Osteocyte (in vitro differentiated cells): ENCODE measurements around the gene CNPPD1. TPM values are rescaled to one million over a fixed set of nuclear protein-coding genes. Genes with fewer than 3 reads are reported as not detected.

Experiments used
- DNase-seq: peaks from one replicate; pipeline ENCODE4 v3.0.0; 2021; ENCODE audit warnings: mixed read lengths; ENCODE audit not compliant: unreplicated experiment; ENCODE audit errors: extremely low spot score
- H3K27ac Mint-ChIP-seq: one replicate; pipeline ENCODE4 v1.8.0; 2021; ENCODE audit warnings: mild to moderate bottlenecking, mixed read lengths; ENCODE audit not compliant: unreplicated experiment
- H3K27me3 Mint-ChIP-seq: one replicate; pipeline ENCODE4 v1.8.0; 2021; ENCODE audit warnings: mixed read lengths; ENCODE audit not compliant: unreplicated experiment
- H3K36me3 Mint-ChIP-seq: one replicate; pipeline ENCODE4 v1.8.0; 2021; ENCODE audit warnings: mixed read lengths; ENCODE audit not compliant: unreplicated experiment
- H3K4me1 Mint-ChIP-seq: one replicate; pipeline ENCODE4 v1.8.0; 2021; ENCODE audit warnings: mixed read lengths; ENCODE audit not compliant: unreplicated experiment
- H3K4me3 Mint-ChIP-seq: one replicate; pipeline ENCODE4 v1.8.0; 2021; ENCODE audit warnings: mild to moderate bottlenecking, moderate library complexity, mixed read lengths; ENCODE audit not compliant: unreplicated experiment
- H3K9me3 Mint-ChIP-seq: one replicate; pipeline ENCODE4 v1.8.0; 2021; ENCODE audit warnings: mixed read lengths; ENCODE audit not compliant: unreplicated experiment
- CTCF ChIP-seq: fragments of 200-600 bp; sonication (generic); IDR thresholded peaks from 2 replicates; pipeline ENCODE4 v1.5.0; 2021; ENCODE audit warnings: antibody characterized with exemption, mild to moderate bottlenecking, moderate library complexity
- total RNA-seq: library from RNA; stranded (reverse); gene quantifications from 2 replicates; pipeline ENCODE4 v1.2.1, GENCODE V29; 2021

The CNPPD1 gene
- total RNA-seq, 1 donor from 2014 or later = 45.7 TPM

GRCh38 chr2:219163156-219163555 lies 13.6 kb downstream of the CNPPD1 start:
- H3K27me3 Mint-ChIP-seq = no peaks in the 10 kb centered on the region
- TF ChIP-seq CTCF = no peak
- no peaks in the 10 kb centered on the region for H3K36me3 Mint-ChIP-seq
- no peak overlapping the region for H3K4me3 Mint-ChIP-seq
- H3K27ac Mint-ChIP-seq = no peak overlapping the region
- no peaks in the 10 kb centered on the region for H3K9me3 Mint-ChIP-seq
- DNase-seq = no peak
- peaks cover 14% of the 10 kb centered on the region for H3K4me1 Mint-ChIP-seq

- Mint-ChIP-seq H3K4me1 (peaks cover 14% of the 10 kb centered on the region), H3K27me3 (no peaks in the 10 kb centered on the region), H3K36me3 (peaks cover 11% of the 10 kb centered on the region), H3K27ac (peak overlapping the region; percentile 97), H3K4me3 (peak overlapping the region; percentile 90), H3K9me3 (no peaks in the 10 kb centered on the region)
- no peak for TF ChIP-seq CTCF
- DNase-seq = no peak
Observed at GRCh38 chr2:219161097-219161496, 15.6 kb downstream of the CNPPD1 start.

- TF ChIP-seq CTCF = peak; percentile 99
- DNase-seq = peak; percentile 98
- Mint-ChIP-seq H3K4me1 (peaks cover 14% of the 10 kb centered on the region), H3K4me3 (peak within 1 kb of the TSS; percentile 90), H3K9me3 (no peaks in the 10 kb centered on the region), H3K27ac (peak within 1 kb of the TSS; percentile 97), H3K27me3 (no peaks in the 10 kb centered on the region), H3K36me3 (peaks cover 11% of the 10 kb centered on the region)
Observed at GRCh38 chr2:219160186-219161017, 16.3 kb downstream of the CNPPD1 start, which contains the start of gene NHEJ1. TSS of gene NHEJ1 (minus strand) at chr2:219160815. CDS start at chr2:219158362, 2,453 bp downstream.

- no peaks in the 10 kb centered on the region for H3K9me3 Mint-ChIP-seq
- no peak for TF ChIP-seq CTCF
- H3K4me1 Mint-ChIP-seq = peaks cover 14% of the 10 kb centered on the region
- H3K27ac Mint-ChIP-seq = peak overlapping the region; percentile 97
- no peaks in the 10 kb centered on the region for H3K27me3 Mint-ChIP-seq
- peak overlapping the region; percentile 90 for H3K4me3 Mint-ChIP-seq
- no peak for DNase-seq
- peaks cover 11% of the 10 kb centered on the region for H3K36me3 Mint-ChIP-seq
Observed at GRCh38 chr2:219159771-219160185, 16.9 kb downstream of the CNPPD1 start.

GRCh38 chr2:219158586-219158985 lies 18.1 kb downstream of the CNPPD1 start:
- no peaks in the 10 kb centered on the region for H3K27me3 Mint-ChIP-seq
- peaks cover 14% of the 10 kb centered on the region for H3K4me1 Mint-ChIP-seq
- no peaks in the 10 kb centered on the region for H3K9me3 Mint-ChIP-seq
- H3K4me3 Mint-ChIP-seq = no peak overlapping the region
- no peak for TF ChIP-seq CTCF
- H3K36me3 Mint-ChIP-seq = peaks cover 11% of the 10 kb centered on the region
- no peak for DNase-seq
- no peak overlapping the region for H3K27ac Mint-ChIP-seq
